Panc1 (cell line): ENCODE data around the gene RHOJ.

ENCODE experiments used
- POLR2AphosphoS5 ChIP-seq: IDR thresholded peaks from 2 replicates; pipeline ENCODE4 v1.6.1; 2012; ENCODE audit warnings: mild to moderate bottlenecking, low read depth, low read length, moderate library complexity
- REST ChIP-seq, 2 experiments: IDR thresholded peaks; 2 replicates each; pipeline ENCODE4 v1.6.1; 2011 to 2012; ENCODE audit warnings: low read depth in 2 of 2, control low read depth in 1 of 2, low read length in 1 of 2, mild to moderate bottlenecking in 1 of 2, moderate library complexity in 1 of 2; ENCODE audit not compliant: insufficient read depth in 1 of 2
- TF ChIP-seq, protein P1 (sequence below): fragments of 450-650 bp; IDR thresholded peaks from 2 replicates; pipeline ENCODE4 v1.5.1; 2017; ENCODE audit warnings: mild to moderate bottlenecking

- TF ChIP-seq, protein P1, sequence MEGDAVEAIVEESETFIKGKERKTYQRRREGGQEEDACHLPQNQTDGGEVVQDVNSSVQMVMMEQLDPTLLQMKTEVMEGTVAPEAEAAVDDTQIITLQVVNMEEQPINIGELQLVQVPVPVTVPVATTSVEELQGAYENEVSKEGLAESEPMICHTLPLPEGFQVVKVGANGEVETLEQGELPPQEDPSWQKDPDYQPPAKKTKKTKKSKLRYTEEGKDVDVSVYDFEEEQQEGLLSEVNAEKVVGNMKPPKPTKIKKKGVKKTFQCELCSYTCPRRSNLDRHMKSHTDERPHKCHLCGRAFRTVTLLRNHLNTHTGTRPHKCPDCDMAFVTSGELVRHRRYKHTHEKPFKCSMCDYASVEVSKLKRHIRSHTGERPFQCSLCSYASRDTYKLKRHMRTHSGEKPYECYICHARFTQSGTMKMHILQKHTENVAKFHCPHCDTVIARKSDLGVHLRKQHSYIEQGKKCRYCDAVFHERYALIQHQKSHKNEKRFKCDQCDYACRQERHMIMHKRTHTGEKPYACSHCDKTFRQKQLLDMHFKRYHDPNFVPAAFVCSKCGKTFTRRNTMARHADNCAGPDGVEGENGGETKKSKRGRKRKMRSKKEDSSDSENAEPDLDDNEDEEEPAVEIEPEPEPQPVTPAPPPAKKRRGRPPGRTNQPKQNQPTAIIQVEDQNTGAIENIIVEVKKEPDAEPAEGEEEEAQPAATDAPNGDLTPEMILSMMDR, result no peak
- TF ChIP-seq POLR2AphosphoS5 (no peak), REST (IDR thresholded peaks at IDR 0.05; ENCODE audit: insufficient read depth in 1 of 2, low read depth in 2 of 2, low read length in 1 of 2) (no peak)
Observed at GRCh38 chr14:63328787-63329737, 124.8 kb downstream of the RHOJ start.
